ENCODE results near the gene FKBP14. TPM values are rescaled to one million over a fixed set of nuclear protein-coding genes. Genes with fewer than 3 reads are reported as not detected.
"Not testable (repeated sequence)": the region's sequence is repeated elsewhere in the genome, so short reads cannot be mapped to it uniquely, and the experiment has no call there.

Gene FKBP14
- total RNA-seq, 1 experiment from 2014 or later = 13.5 TPM

- H2AFZ ChIP-seq (ENCODE audit: low read length) = no peak overlapping the region
- H3K9ac ChIP-seq (ENCODE audit: low read length) = no peak overlapping the region
- peaks cover 24% of the 10 kb centered on the region for H3K4me1 ChIP-seq (ENCODE audit: low read length)
- H3K79me2 ChIP-seq (ENCODE audit: low read length) = peaks cover 22% of the 10 kb centered on the region; the same call in 1 of the 2 replicates
- no peaks in the 10 kb centered on the region for H4K20me1 ChIP-seq (ENCODE audit: insufficient read depth, low read depth, low read length)
- H3K4me3 ChIP-seq (ENCODE audit: low read length) = no peak overlapping the region
- no peaks in the 10 kb centered on the region for H3K9me3 ChIP-seq (ENCODE audit: low read length)
- H3K27me3 ChIP-seq (ENCODE audit: low read length) = no peaks in the 10 kb centered on the region
- no peaks in the 10 kb centered on the region for H3K9me2 ChIP-seq (replicated peaks; ENCODE audit: insufficient read depth, low read length)
- no peak for DNase-seq
- no peak overlapping the region for H3K27ac ChIP-seq (ENCODE audit: low read length)
- peaks cover 26% of the 10 kb centered on the region; the same call in 1 of the 2 replicates for H3K36me3 ChIP-seq (ENCODE audit: insufficient read depth, low read length)
- H3K4me2 ChIP-seq (ENCODE audit: low read depth, low read length, poor library complexity, severe bottlenecking) = no peak overlapping the region
Measured at GRCh38 chr7:30065746-30066145, 39.2 kb upstream of the FKBP14 start.

GRCh38 chr7:30062587-30062986, 36.1 kb upstream of the FKBP14 start:
- peak overlapping the region; percentile 65 for H3K4me2 ChIP-seq (ENCODE audit: low read depth, low read length, poor library complexity, severe bottlenecking)
- DNase-seq = peak; percentile 73

GRCh38 chr7:30061786-30062185, 35.3 kb upstream of the FKBP14 start:
- Histone ChIP-seq H3K4me3 (ENCODE audit: low read length) (peak overlapping the region; percentile 17; the same call in 1 of the 2 replicates), H3K4me2 (ENCODE audit: low read depth, low read length, poor library complexity, severe bottlenecking) (peak overlapping the region; percentile 65), H3K79me2 (ENCODE audit: low read length) (peaks cover 20% of the 10 kb centered on the region; the same call in 1 of the 2 replicates), H2AFZ (ENCODE audit: low read length) (0 out of 2 replicates have a peak overlapping the region, but pooled peaks have one; percentile 9), H3K4me1 (ENCODE audit: low read length) (peaks cover 20% of the 10 kb centered on the region), H3K9ac (ENCODE audit: low read length) (peak overlapping the region; percentile 18), H3K36me3 (ENCODE audit: insufficient read depth, low read length) (peaks cover 35% of the 10 kb centered on the region), H3K27ac (ENCODE audit: low read length) (peak overlapping the region; percentile 73)
- not testable (repeated sequence) for H4K20me1 ChIP-seq (ENCODE audit: insufficient read depth, low read depth, low read length); H3K9me2 ChIP-seq (replicated peaks; ENCODE audit: insufficient read depth, low read length); H3K9me3 ChIP-seq (ENCODE audit: low read length); H3K27me3 ChIP-seq (ENCODE audit: low read length)
- DNase-seq = peak; percentile 82

More at GRCh38 chr7:30062587-30062986, 36.1 kb upstream of the FKBP14 start:
- Histone ChIP-seq H4K20me1 (ENCODE audit: insufficient read depth, low read depth, low read length) (no peaks in the 10 kb centered on the region), H3K9me3 (ENCODE audit: low read length) (no peaks in the 10 kb centered on the region), H3K79me2 (ENCODE audit: low read length) (peaks cover 18% of the 10 kb centered on the region; the same call in 1 of the 2 replicates), H2AFZ (ENCODE audit: low read length) (no peak overlapping the region), H3K4me3 (ENCODE audit: low read length) (no peak overlapping the region; the same call in 1 of the 2 replicates), H3K27me3 (ENCODE audit: low read length) (no peaks in the 10 kb centered on the region), H3K4me1 (ENCODE audit: low read length) (peaks cover 20% of the 10 kb centered on the region), H3K36me3 (ENCODE audit: insufficient read depth, low read length) (peaks cover 31% of the 10 kb centered on the region; the same call in 1 of the 2 replicates), H3K9ac (ENCODE audit: low read length) (peak overlapping the region; percentile 18; the same call in 1 of the 2 replicates), H3K27ac (ENCODE audit: low read length) (peak overlapping the region; percentile 73), H3K9me2 (replicated peaks; ENCODE audit: insufficient read depth, low read length) (no peaks in the 10 kb centered on the region)

- H3K9ac ChIP-seq (ENCODE audit: low read length) = no peak overlapping the region
- H3K27ac ChIP-seq (ENCODE audit: low read length) = no peak overlapping the region
- peaks cover 35% of the 10 kb centered on the region for H3K36me3 ChIP-seq (ENCODE audit: insufficient read depth, low read length)
- no peaks in the 10 kb centered on the region for H3K9me2 ChIP-seq (replicated peaks; ENCODE audit: insufficient read depth, low read length)
- H3K79me2 ChIP-seq (ENCODE audit: low read length) = peaks cover 3% of the 10 kb centered on the region; the same call in 1 of the 2 replicates
- no peak overlapping the region for H3K4me2 ChIP-seq (ENCODE audit: low read depth, low read length, poor library complexity, severe bottlenecking)
- H3K4me1 ChIP-seq (ENCODE audit: low read length) = peaks cover 20% of the 10 kb centered on the region
- H3K4me3 ChIP-seq (ENCODE audit: low read length) = no peak overlapping the region
- H2AFZ ChIP-seq (ENCODE audit: low read length) = no peak overlapping the region
- H4K20me1 ChIP-seq (ENCODE audit: insufficient read depth, low read depth, low read length) = no peaks in the 10 kb centered on the region
- H3K27me3 ChIP-seq (ENCODE audit: low read length) = no peaks in the 10 kb centered on the region
- no peak for DNase-seq
- H3K9me3 ChIP-seq (ENCODE audit: low read length) = no peaks in the 10 kb centered on the region
Measured at GRCh38 chr7:30057741-30058140, 31.2 kb upstream of the FKBP14 start.

GRCh38 chr7:30053068-30053467, 26.6 kb upstream of the FKBP14 start:
- Histone ChIP-seq H3K79me2 (ENCODE audit: low read length) (peaks cover 6% of the 10 kb centered on the region; the same call in 1 of the 2 replicates), H3K4me2 (ENCODE audit: low read depth, low read length, poor library complexity, severe bottlenecking) (no peak overlapping the region), H3K27me3 (ENCODE audit: low read length) (no peaks in the 10 kb centered on the region), H2AFZ (ENCODE audit: low read length) (no peak overlapping the region), H3K4me1 (ENCODE audit: low read length) (no peaks in the 10 kb centered on the region), H3K27ac (ENCODE audit: low read length) (no peak overlapping the region), H4K20me1 (ENCODE audit: insufficient read depth, low read depth, low read length) (no peaks in the 10 kb centered on the region), H3K9ac (ENCODE audit: low read length) (no peak overlapping the region), H3K36me3 (ENCODE audit: insufficient read depth, low read length) (peaks cover 40% of the 10 kb centered on the region), H3K9me2 (replicated peaks; ENCODE audit: insufficient read depth, low read length) (no peaks in the 10 kb centered on the region), H3K9me3 (ENCODE audit: low read length) (no peaks in the 10 kb centered on the region), H3K4me3 (ENCODE audit: low read length) (no peak overlapping the region)
- DNase-seq = no peak

GRCh38 chr7:30049173-30049572, 22.7 kb upstream of the FKBP14 start:
- Histone ChIP-seq H3K4me1 (ENCODE audit: low read length) (no peaks in the 10 kb centered on the region), H3K27me3 (ENCODE audit: low read length) (no peaks in the 10 kb centered on the region), H4K20me1 (ENCODE audit: insufficient read depth, low read depth, low read length) (no peaks in the 10 kb centered on the region), H2AFZ (ENCODE audit: low read length) (no peak overlapping the region), H3K27ac (ENCODE audit: low read length) (no peak overlapping the region), H3K9ac (ENCODE audit: low read length) (no peak overlapping the region), H3K36me3 (ENCODE audit: insufficient read depth, low read length) (peaks cover 49% of the 10 kb centered on the region), H3K4me2 (ENCODE audit: low read depth, low read length, poor library complexity, severe bottlenecking) (no peak overlapping the region), H3K9me3 (ENCODE audit: low read length) (no peaks in the 10 kb centered on the region), H3K4me3 (ENCODE audit: low read length) (no peak overlapping the region), H3K79me2 (ENCODE audit: low read length) (peaks cover 29% of the 10 kb centered on the region), H3K9me2 (replicated peaks; ENCODE audit: insufficient read depth, low read length) (no peaks in the 10 kb centered on the region)
- no peak for DNase-seq

- H3K4me1 ChIP-seq (ENCODE audit: low read length) = no peaks in the 10 kb centered on the region
- no peaks in the 10 kb centered on the region for H4K20me1 ChIP-seq (ENCODE audit: insufficient read depth, low read depth, low read length)
- no peaks in the 10 kb centered on the region for H3K27me3 ChIP-seq (ENCODE audit: low read length)
- H3K4me3 ChIP-seq (ENCODE audit: low read length) = no peak overlapping the region
- no peak overlapping the region for H2AFZ ChIP-seq (ENCODE audit: low read length)
- no peaks in the 10 kb centered on the region for H3K9me2 ChIP-seq (replicated peaks; ENCODE audit: insufficient read depth, low read length)
- no peak overlapping the region for H3K27ac ChIP-seq (ENCODE audit: low read length)
- no peak for DNase-seq
- no peak overlapping the region for H3K4me2 ChIP-seq (ENCODE audit: low read depth, low read length, poor library complexity, severe bottlenecking)
- peaks cover 44% of the 10 kb centered on the region for H3K36me3 ChIP-seq (ENCODE audit: insufficient read depth, low read length)
- no peaks in the 10 kb centered on the region for H3K9me3 ChIP-seq (ENCODE audit: low read length)
- H3K79me2 ChIP-seq (ENCODE audit: low read length) = peaks cover 35% of the 10 kb centered on the region
- no peak overlapping the region for H3K9ac ChIP-seq (ENCODE audit: low read length)
Measured at GRCh38 chr7:30048582-30048981, 22.1 kb upstream of the FKBP14 start.

- H3K9me2 ChIP-seq (replicated peaks; ENCODE audit: insufficient read depth, low read length) = no peaks in the 10 kb centered on the region
Measured at GRCh38 chr7:30047124-30047523, 20.6 kb upstream of the FKBP14 start.

More at GRCh38 chr7:30047124-30047523, 20.6 kb upstream of the FKBP14 start:
- Histone ChIP-seq H2AFZ (ENCODE audit: low read length) (no peak overlapping the region), H3K27ac (ENCODE audit: low read length) (no peak overlapping the region), H3K4me1 (ENCODE audit: low read length) (no peaks in the 10 kb centered on the region), H3K4me3 (ENCODE audit: low read length) (no peak overlapping the region), H3K36me3 (ENCODE audit: insufficient read depth, low read length) (peaks cover 42% of the 10 kb centered on the region), H3K9me3 (ENCODE audit: low read length) (no peaks in the 10 kb centered on the region), H3K4me2 (ENCODE audit: low read depth, low read length, poor library complexity, severe bottlenecking) (no peak overlapping the region), H3K27me3 (ENCODE audit: low read length) (no peaks in the 10 kb centered on the region), H4K20me1 (ENCODE audit: insufficient read depth, low read depth, low read length) (no peaks in the 10 kb centered on the region), H3K9ac (ENCODE audit: low read length) (no peak overlapping the region), H3K79me2 (ENCODE audit: low read length) (peaks cover 50% of the 10 kb centered on the region)
- DNase-seq = no peak
